Erythroblast (primary cell): ENCODE results near the gene ZNF487.
"Not testable (repeated sequence)": the region's sequence is repeated elsewhere in the genome, so short reads cannot be mapped to it uniquely, and the experiment has no call there.

Source experiments
- GATA1 ChIP-seq: IDR thresholded peaks from 2 replicates; pipeline ENCODE4 v1.6.1; 2011; ENCODE audit warnings: low read depth, mild to moderate bottlenecking, control low read depth, low read length, moderate library complexity
- POLR2A ChIP-seq: IDR thresholded peaks from 2 replicates; pipeline ENCODE4 v1.6.1; 2011; ENCODE audit warnings: mild to moderate bottlenecking, low read length

- not testable (repeated sequence) for TF ChIP-seq POLR2A, GATA1
Measured at GRCh38 chr10:43465736-43466120, 28.8 kb downstream of the ZNF487 start.
